Measurements from ENCODE around the gene FAM124B. TPM values are rescaled to one million over a fixed set of nuclear protein-coding genes. Genes with fewer than 3 reads are reported as not detected.

Gene FAM124B
- total RNA-seq, 4 donors from 2014 or later: 0.30 to 5.2 (median 1.1) TPM

DNA sequence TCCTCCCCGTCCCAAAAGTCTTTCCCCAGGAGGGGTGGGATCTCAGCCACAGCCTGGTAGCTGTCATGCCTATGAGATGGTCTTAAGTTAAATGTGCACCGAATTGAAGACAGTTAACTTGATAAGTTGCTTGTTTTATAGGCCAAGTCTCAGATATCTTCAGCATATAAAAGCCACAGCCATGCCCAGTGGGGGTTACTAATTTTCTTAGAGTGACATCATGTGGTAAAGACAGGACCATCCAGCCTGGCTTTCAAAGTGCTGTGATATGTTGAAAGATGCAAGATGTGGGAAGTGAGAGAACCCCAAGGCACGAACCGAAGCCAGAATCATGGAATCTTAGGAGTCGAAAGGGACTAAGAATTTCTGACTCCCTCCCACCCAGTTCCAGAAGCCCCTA, 42.1 kb upstream of the FAM124B start:
- H3K36me3 ChIP-seq: no peaks in the 10 kb centered on the region
- DNase-seq (ENCODE audit: low spot score in 2 of 2): no peak
- 77% methylated on average over 5 of the region's 5 CpGs for WGBS
- no peak overlapping the region for H3K4me3 ChIP-seq
- no peak overlapping the region for H3K27ac ChIP-seq
- H3K4me1 ChIP-seq: peaks cover 13% of the 10 kb centered on the region
- H3K9me3 ChIP-seq: no peaks in the 10 kb centered on the region
- no peaks in the 10 kb centered on the region for H3K27me3 ChIP-seq
- TF ChIP-seq POLR2A (IDR thresholded peaks at IDR 0.05) (no peak), POLR2AphosphoS5 (IDR thresholded peaks at IDR 0.05) (no peak), EP300 (IDR thresholded peaks at IDR 0.05) (no peak)
- TF ChIP-seq, protein P1, sequence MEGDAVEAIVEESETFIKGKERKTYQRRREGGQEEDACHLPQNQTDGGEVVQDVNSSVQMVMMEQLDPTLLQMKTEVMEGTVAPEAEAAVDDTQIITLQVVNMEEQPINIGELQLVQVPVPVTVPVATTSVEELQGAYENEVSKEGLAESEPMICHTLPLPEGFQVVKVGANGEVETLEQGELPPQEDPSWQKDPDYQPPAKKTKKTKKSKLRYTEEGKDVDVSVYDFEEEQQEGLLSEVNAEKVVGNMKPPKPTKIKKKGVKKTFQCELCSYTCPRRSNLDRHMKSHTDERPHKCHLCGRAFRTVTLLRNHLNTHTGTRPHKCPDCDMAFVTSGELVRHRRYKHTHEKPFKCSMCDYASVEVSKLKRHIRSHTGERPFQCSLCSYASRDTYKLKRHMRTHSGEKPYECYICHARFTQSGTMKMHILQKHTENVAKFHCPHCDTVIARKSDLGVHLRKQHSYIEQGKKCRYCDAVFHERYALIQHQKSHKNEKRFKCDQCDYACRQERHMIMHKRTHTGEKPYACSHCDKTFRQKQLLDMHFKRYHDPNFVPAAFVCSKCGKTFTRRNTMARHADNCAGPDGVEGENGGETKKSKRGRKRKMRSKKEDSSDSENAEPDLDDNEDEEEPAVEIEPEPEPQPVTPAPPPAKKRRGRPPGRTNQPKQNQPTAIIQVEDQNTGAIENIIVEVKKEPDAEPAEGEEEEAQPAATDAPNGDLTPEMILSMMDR (IDR thresholded peaks at IDR 0.05): no peak

DNA sequence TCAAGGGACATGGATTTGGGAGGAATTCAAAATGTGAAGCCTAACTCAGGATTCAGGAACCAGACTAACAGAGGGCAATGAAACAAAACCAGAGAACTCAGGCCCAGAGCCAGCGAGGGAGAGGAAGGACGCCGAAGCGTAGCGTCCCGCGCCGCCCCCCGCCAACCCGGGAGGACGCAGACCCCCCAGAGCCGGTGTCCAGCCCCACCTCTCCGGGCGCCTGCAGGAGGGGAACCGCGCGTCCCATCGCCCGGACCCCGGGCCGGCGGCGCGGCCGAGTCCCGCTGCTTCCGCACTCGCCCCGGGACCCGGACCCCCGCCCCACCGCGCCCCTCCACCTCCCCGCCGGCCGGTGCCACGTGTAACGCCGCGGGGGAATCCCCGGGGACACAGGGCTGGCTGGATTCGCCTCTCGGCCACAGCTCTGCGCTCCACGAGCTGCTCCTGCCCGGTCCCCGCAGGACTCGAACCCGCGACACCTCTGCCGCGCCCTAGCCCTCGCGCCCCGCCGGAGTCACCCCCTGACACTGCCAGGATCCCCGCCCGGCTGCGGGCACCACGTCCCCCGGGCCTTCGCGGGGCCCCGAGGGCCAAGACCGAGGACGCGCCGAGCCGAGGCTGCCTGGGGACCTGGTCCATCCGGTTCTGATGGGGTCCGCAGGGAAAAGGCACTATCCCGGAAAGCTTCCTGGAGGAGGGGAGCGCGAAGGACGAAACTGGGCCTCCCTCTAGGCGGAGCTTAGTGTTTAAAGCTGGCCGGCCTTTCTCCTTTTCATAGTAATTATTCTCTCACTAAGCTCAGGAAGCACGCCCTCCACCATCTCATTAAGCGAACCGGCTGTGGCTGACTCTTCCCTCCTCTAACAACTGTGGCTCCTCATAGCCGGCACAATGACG, 40.4 kb upstream of the FAM124B start:
- DNase-seq (ENCODE audit: low spot score in 2 of 2): no peak
- Histone ChIP-seq H3K4me3 (peak overlapping the region; percentile 59), H3K9me3 (no peaks in the 10 kb centered on the region), H3K27me3 (no peaks in the 10 kb centered on the region), H3K27ac (peak overlapping the region; percentile 6), H3K4me1 (peaks cover 13% of the 10 kb centered on the region), H3K36me3 (no peaks in the 10 kb centered on the region)
- WGBS: 6% methylated on average over 26 of the region's 82 CpGs
- TF ChIP-seq POLR2A (IDR thresholded peaks at IDR 0.05): no peak
- no peak for TF ChIP-seq EP300 (IDR thresholded peaks at IDR 0.05)
- no peak for TF ChIP-seq POLR2AphosphoS5 (IDR thresholded peaks at IDR 0.05)
- TF ChIP-seq, protein P1 (IDR thresholded peaks at IDR 0.05): no peak

DNA sequence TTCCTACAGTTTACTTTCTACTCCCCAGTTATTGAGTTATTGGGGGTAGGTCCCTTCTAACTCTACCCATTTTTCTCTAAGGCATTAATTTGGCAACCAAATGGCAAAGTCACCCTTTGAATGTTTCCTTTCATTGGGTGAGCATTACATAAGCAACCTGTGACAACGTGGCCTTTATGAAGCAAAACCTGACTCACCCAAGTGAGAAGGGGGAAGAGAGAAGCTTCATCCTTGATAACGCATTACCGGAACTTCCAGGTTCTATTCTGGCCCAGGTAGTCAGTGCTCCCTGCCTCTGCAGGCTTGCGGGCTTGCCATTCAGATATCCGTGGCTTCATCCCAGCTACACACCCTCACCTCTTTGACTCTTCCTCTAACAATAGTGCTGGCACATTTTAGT, 39.1 kb upstream of the FAM124B start:
- H3K27me3 ChIP-seq: no peaks in the 10 kb centered on the region
- DNase-seq (ENCODE audit: low spot score in 2 of 2): no peak
- WGBS: 61% methylated on average over 5 of the region's 5 CpGs
- no peaks in the 10 kb centered on the region for H3K9me3 ChIP-seq
- no peak overlapping the region for H3K27ac ChIP-seq
- peaks cover 13% of the 10 kb centered on the region for H3K4me1 ChIP-seq
- TF ChIP-seq POLR2AphosphoS5 (IDR thresholded peaks at IDR 0.05) (no peak), POLR2A (IDR thresholded peaks at IDR 0.05) (no peak), EP300 (IDR thresholded peaks at IDR 0.05) (no peak)
- TF ChIP-seq, protein P1 (IDR thresholded peaks at IDR 0.05): no peak
- no peak overlapping the region for H3K4me3 ChIP-seq
- H3K36me3 ChIP-seq: no peaks in the 10 kb centered on the region

DNA sequence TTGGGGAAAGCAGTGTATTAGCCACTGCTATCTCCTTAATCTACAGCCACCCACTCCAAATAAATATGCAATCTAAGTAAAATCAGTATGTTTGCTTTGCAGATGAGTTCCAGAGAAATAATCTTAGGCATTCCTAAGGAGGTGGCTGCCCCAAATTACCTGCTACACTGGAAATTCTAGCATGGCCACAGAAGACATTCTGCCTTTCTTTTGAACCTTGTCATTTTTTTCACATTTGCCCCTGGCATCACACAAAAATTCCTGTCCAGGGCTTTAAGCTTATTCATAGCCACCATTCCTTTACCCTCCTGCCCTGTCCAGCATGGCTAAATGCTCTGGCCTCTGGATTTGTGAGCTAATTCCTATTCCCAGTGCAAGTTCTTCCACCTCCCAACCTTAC, 36.8 kb upstream of the FAM124B start:
- Histone ChIP-seq H3K36me3 (no peaks in the 10 kb centered on the region), H3K4me1 (peaks cover 13% of the 10 kb centered on the region), H3K4me3 (no peak overlapping the region), H3K9me3 (no peaks in the 10 kb centered on the region), H3K27ac (no peak overlapping the region), H3K27me3 (no peaks in the 10 kb centered on the region)
- no peak for DNase-seq (ENCODE audit: low spot score in 2 of 2)
- TF ChIP-seq EP300 (IDR thresholded peaks at IDR 0.05): no peak
- no peak for TF ChIP-seq POLR2A (IDR thresholded peaks at IDR 0.05)
- no peak for TF ChIP-seq POLR2AphosphoS5 (IDR thresholded peaks at IDR 0.05)
- TF ChIP-seq, protein P1 (IDR thresholded peaks at IDR 0.05): no peak

DNA sequence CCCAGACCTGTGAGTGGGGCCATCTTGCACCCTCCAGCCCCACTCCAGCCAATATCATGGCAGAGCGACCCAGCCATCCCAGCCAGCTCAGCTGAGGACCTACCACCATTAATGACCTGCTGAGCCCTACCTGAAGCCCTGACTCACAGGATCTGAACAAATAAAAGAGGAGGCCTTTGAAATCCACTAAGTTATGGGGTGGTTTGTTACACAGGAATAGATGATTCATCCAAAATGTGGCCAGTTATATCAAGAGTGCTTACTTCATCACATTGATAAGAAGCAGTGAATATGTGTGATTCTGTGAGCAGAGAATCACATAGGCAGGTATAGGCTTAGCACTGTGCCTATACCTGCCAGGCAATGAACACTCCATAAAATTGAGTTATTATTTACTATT, 34.7 kb upstream of the FAM124B start:
- Histone ChIP-seq H3K27me3 (no peaks in the 10 kb centered on the region), H3K36me3 (no peaks in the 10 kb centered on the region), H3K4me3 (no peak overlapping the region), H3K4me1 (peaks cover 3% of the 10 kb centered on the region), H3K9me3 (no peaks in the 10 kb centered on the region), H3K27ac (no peak overlapping the region)
- TF ChIP-seq EP300 (IDR thresholded peaks at IDR 0.05) (no peak), POLR2A (IDR thresholded peaks at IDR 0.05) (no peak), POLR2AphosphoS5 (IDR thresholded peaks at IDR 0.05) (no peak)
- TF ChIP-seq, protein P1 (IDR thresholded peaks at IDR 0.05): no peak
- DNase-seq (ENCODE audit: low spot score in 2 of 2): no peak
- 100% methylated on average over 1 of the region's 1 CpG for WGBS

Data from suprapubic skin (tissue), 4 donors.